ENCODE data around the gene SDK2.

The SDK2 gene

GRCh38 chr17:73391331-73392265 lies 252.6 kb downstream of the SDK2 start:
- in situ Hi-C loops (cut with HindIII; ENCODE audit: low sequenced_read_pairs), result no loop called here
- no peak overlapping the region for H3K4me3 ChIP-seq (ENCODE audit: low read depth, low read length)
- no peak for TF ChIP-seq CTCF (IDR thresholded peaks at IDR 0.05; ENCODE audit: low read depth, low read length)
- no peak for DNase-seq (ENCODE audit: low read depth, low spot score)

- H3K4me3 ChIP-seq (ENCODE audit: low read depth, low read length), result no peak overlapping the region
- TF ChIP-seq CTCF (IDR thresholded peaks at IDR 0.05; ENCODE audit: low read depth, low read length), result no peak
- DNase-seq (ENCODE audit: low read depth, low spot score), result no peak
- in situ Hi-C loops (cut with HindIII; ENCODE audit: low sequenced_read_pairs), result no loop called here
These were observed 253.4 kb downstream of the SDK2 start for GRCh38 chr17:73390851-73391250.

- in situ Hi-C loops (cut with HindIII; ENCODE audit: low sequenced_read_pairs), result no loop called here
- no peak for TF ChIP-seq CTCF (IDR thresholded peaks at IDR 0.05; ENCODE audit: low read depth, low read length)
- no peak overlapping the region for H3K4me3 ChIP-seq (ENCODE audit: low read depth, low read length)
- no peak for DNase-seq (ENCODE audit: low read depth, low spot score)
These were observed 254.0 kb downstream of the SDK2 start for GRCh38 chr17:73390221-73390620.

- H3K4me3 ChIP-seq (ENCODE audit: low read depth, low read length), result no peak overlapping the region
- in situ Hi-C loops (cut with HindIII; ENCODE audit: low sequenced_read_pairs), result no loop called here
- TF ChIP-seq CTCF (IDR thresholded peaks at IDR 0.05; ENCODE audit: low read depth, low read length), result no peak
- no peak for DNase-seq (ENCODE audit: low read depth, low spot score)
These were observed 254.8 kb downstream of the SDK2 start for GRCh38 chr17:73389411-73389810.

GRCh38 chr17:73388578-73388905 lies 255.7 kb downstream of the SDK2 start:
- no peak for TF ChIP-seq CTCF (IDR thresholded peaks at IDR 0.05; ENCODE audit: low read depth, low read length)
- in situ Hi-C loops (cut with HindIII; ENCODE audit: low sequenced_read_pairs), result no loop called here
- H3K4me3 ChIP-seq (ENCODE audit: low read depth, low read length), result no peak overlapping the region
- no peak for DNase-seq (ENCODE audit: low read depth, low spot score)

- peak; percentile 20 for DNase-seq (ENCODE audit: low read depth, low spot score)
- no peak for TF ChIP-seq CTCF (IDR thresholded peaks at IDR 0.05; ENCODE audit: low read depth, low read length)
- in situ Hi-C loops (cut with HindIII; ENCODE audit: low sequenced_read_pairs), result no loop called here
- no peak overlapping the region for H3K4me3 ChIP-seq (ENCODE audit: low read depth, low read length)
These were observed 256.3 kb downstream of the SDK2 start for GRCh38 chr17:73387746-73388577.

Measured in astrocyte of the spinal cord (primary cell).